Activated CD4-positive, alpha-beta T cell treated with anti-CD3 and anti-CD28 coated beads for 36 hours (primary cell): ENCODE results near the gene TMEM178B. TPM values are rescaled to one million over a fixed set of nuclear protein-coding genes. Genes with fewer than 3 reads are reported as not detected.
"Not testable (repeated sequence)": the region's sequence is repeated elsewhere in the genome, so short reads cannot be mapped to it uniquely, and the experiment has no call there.

Experiments used
- ATAC-seq: fragments of 200-7000 bp; cut with Tn5 transposase; one replicate; pipeline ENCODE4 v1.10.0; 2021; ENCODE audit warnings: mild to moderate bottlenecking, moderate library complexity
- CTCF ChIA-PET: fragments of 350-600 bp; sonication (Branson Sonifier 250); formaldehyde crosslinking; loops from one replicate; lab custom pipeline; 2021; ENCODE audit warnings: antibody characterized with exemption; lab: Charles Lee
- POLR2A ChIA-PET: fragments of 350-600 bp; sonication (Branson Sonifier 250); formaldehyde crosslinking; loops from one replicate; lab custom pipeline; 2021; ENCODE audit warnings: antibody characterized with exemption, inconsistent platforms; lab: Charles Lee
- DNase-seq: peaks from one replicate; pipeline ENCODE4 v3.0.0-alpha.2; 2020
- H3K27ac Mint-ChIP-seq: one replicate; pipeline ENCODE4 v1.8.0; 2021; ENCODE audit warnings: mixed read lengths
- H3K27me3 Mint-ChIP-seq: one replicate; pipeline ENCODE4 v1.8.0; 2021; ENCODE audit warnings: mixed read lengths
- H3K36me3 Mint-ChIP-seq: one replicate; pipeline ENCODE4 v1.8.0; 2021; ENCODE audit warnings: low read depth, mixed read lengths
- H3K4me1 Mint-ChIP-seq: one replicate; pipeline ENCODE4 v1.8.0; 2021; ENCODE audit warnings: mixed read lengths
- H3K4me3 Mint-ChIP-seq: one replicate; pipeline ENCODE4 v1.8.0; 2021; ENCODE audit warnings: mild to moderate bottlenecking, moderate library complexity, mixed read lengths
- H3K9me3 Mint-ChIP-seq: one replicate; pipeline ENCODE4 v1.8.0; 2021; ENCODE audit warnings: low read depth, mixed read lengths
- intact Hi-C, 2 experiments: fragments of 100-400 bp; cut with DNase I in 1 of 2; cut with micrococcal nuclease in 1 of 2; formaldehyde crosslinking; loops; one replicate each; pipeline versions ENCODE4 v1.14.2 to v1.15.1; 2022 to 2024; cut with DNase I, micrococcal nuclease
- total RNA-seq, 2 experiments: library from RNA; stranded (reverse); gene quantifications; one replicate each; pipeline ENCODE4 v1.2.3, GENCODE V29; 2021

Gene TMEM178B
- total RNA-seq, 2 experiments from 2014 or later = 0.23 TPM

DNA sequence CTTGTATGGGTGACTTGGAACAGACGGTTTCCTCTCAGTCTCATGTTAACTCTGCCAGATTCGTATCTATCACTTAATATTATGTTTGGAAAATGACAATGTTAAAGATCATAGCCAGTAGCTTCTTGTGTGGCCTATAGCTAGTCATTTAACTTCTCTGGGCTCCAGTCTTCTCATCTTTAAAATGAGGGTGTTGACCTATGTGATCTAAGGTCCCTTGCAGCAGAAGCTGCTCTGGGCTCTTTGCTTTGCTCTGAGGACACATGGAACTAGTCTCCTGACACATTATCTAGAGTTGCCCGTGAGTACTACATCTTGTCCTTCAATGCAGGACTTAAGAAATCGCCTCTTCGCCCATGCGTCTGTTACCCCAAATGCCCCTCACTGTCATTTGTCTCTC, 93.1 kb downstream of the TMEM178B start:
- intact Hi-C loops = no loop called here
- Mint-ChIP-seq H3K4me3 (no peak overlapping the region), H3K9me3 (no peaks in the 10 kb centered on the region), H3K27ac (no peak overlapping the region), H3K36me3 (no peaks in the 10 kb centered on the region), H3K27me3 (peaks cover 7% of the 10 kb centered on the region), H3K4me1 (no peaks in the 10 kb centered on the region)
- DNase-seq (no peak), ATAC-seq (no peak)
- POLR2A ChIA-PET = no interaction called here
- CTCF ChIA-PET = no interaction called here

DNA sequence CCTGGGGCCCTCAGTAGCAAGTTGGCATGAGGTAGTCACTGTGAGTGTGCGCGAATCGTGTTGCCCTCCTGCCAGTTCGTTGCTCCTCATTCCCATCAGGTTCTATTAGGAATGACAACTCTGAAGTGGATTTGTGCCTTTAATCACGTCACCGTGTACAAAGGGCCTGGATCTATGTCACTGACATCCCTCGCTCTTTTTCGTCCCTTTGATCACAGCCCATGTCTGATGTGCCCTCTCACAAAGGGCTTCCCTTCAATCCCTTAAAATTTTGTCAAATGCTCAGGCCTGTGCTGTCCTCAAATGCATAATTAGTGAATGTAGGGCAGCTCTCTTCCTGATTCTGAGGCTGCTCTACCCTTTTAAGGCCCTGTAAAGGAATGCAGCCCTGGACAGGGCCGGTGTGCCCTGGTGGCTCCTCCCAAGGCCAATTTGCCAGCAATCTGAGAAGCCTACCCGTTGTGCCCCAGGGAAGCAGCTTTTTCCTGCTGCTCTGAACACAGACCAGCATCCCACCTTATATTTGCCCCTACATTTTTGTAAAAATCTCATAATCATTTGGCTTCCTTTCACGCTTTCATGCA, 93.6 kb downstream of the TMEM178B start:
- intact Hi-C loops = no loop called here
- Mint-ChIP-seq H3K4me1 (no peaks in the 10 kb centered on the region), H3K9me3 (no peaks in the 10 kb centered on the region), H3K27ac (no peak overlapping the region), H3K4me3 (no peak overlapping the region), H3K36me3 (no peaks in the 10 kb centered on the region), H3K27me3 (peaks cover 11% of the 10 kb centered on the region)
- CTCF ChIA-PET = no interaction called here
- no peak for DNase-seq
- POLR2A ChIA-PET = no interaction called here
- ATAC-seq = no peak

DNA sequence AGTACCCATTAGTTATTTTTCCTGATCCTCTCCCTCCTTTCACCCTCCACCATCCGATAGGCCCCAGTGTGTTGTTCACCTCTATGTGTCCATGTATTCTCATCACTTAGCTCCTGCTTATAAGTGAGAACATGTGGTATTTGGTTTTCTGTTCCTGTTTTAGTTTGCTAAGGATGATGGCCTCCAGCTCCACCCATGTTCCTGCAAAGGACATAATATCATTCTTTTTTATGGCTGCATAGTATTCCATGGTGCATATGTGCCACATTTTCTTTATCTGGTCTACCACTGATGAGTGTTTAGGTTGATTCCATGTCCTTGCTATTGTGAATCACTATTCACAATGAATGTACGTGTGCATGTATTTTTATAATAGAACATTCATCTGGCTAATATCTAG, 95.3 kb downstream of the TMEM178B start:
- H3K4me3 Mint-ChIP-seq, H3K4me1 Mint-ChIP-seq, ATAC-seq, H3K36me3 Mint-ChIP-seq, CTCF ChIA-PET, POLR2A ChIA-PET, H3K9me3 Mint-ChIP-seq, intact Hi-C loops, DNase-seq, H3K27ac Mint-ChIP-seq: not testable (repeated sequence)
- peaks cover 11% of the 10 kb centered on the region for H3K27me3 Mint-ChIP-seq

DNA sequence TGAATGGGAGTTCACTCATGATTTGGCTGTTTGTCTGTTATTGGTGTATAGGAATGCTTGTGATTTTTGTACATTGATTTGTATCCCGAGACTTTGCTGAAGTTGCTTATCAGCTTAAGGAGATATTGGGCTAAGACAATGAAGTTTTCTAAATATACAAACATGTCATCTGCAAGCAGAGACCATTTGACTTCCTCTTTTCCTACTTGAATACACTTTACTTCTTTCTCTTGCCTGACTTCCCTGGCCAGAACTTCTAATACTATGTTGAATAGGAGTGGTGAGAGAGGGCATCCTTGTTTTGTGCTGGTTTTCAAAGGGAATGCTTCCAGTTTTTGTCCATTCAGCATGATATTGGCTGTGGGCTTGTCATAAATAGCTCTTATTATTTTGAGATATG, 101.9 kb downstream of the TMEM178B start:
- H3K36me3 Mint-ChIP-seq, H3K27ac Mint-ChIP-seq, H3K4me3 Mint-ChIP-seq, H3K4me1 Mint-ChIP-seq, ATAC-seq, CTCF ChIA-PET, DNase-seq, POLR2A ChIA-PET, intact Hi-C loops, H3K9me3 Mint-ChIP-seq: not testable (repeated sequence)
- peaks cover 20% of the 10 kb centered on the region for H3K27me3 Mint-ChIP-seq

- Mint-ChIP-seq H3K27ac (peak overlapping the region; percentile 5), H3K27me3 (peaks cover 19% of the 10 kb centered on the region)
- DNase-seq, H3K4me1 Mint-ChIP-seq, H3K36me3 Mint-ChIP-seq, ATAC-seq, H3K9me3 Mint-ChIP-seq, POLR2A ChIA-PET, H3K4me3 Mint-ChIP-seq, intact Hi-C loops: not testable (repeated sequence)
- CTCF ChIA-PET = interaction anchor here (0.6 kb wide), 1 partner anchor 16 kb away, joined by 3 read pairs; no protein-coding TSS in a partner anchor
These were observed 103.3 kb downstream of the TMEM178B start for GRCh38 chr7:141177120-141177519.

- H3K27me3 Mint-ChIP-seq = peaks cover 19% of the 10 kb centered on the region
- H3K4me1 Mint-ChIP-seq = peaks cover 4% of the 10 kb centered on the region
- ATAC-seq (no peak), DNase-seq (no peak)
- H3K9me3 Mint-ChIP-seq = peaks cover 2% of the 10 kb centered on the region
- ChIA-PET CTCF (no interaction called here), POLR2A (no interaction called here)
- intact Hi-C loops = no loop called here
- H3K4me3 Mint-ChIP-seq = no peak overlapping the region
- no peak overlapping the region for H3K27ac Mint-ChIP-seq
- H3K36me3 Mint-ChIP-seq = no peaks in the 10 kb centered on the region
These were observed 104.7 kb downstream of the TMEM178B start for GRCh38 chr7:141178486-141179135.

GRCh38 chr7:141181812-141182211, 107.9 kb downstream of the TMEM178B start:
- POLR2A ChIA-PET = interaction anchor here (0.5 kb wide), 1 partner anchor 376 kb away, joined by 6 read pairs; no protein-coding TSS in a partner anchor

GRCh38 chr7:141184532-141185190, 110.8 kb downstream of the TMEM178B start:
- Mint-ChIP-seq H3K27me3 (peaks cover 7% of the 10 kb centered on the region), H3K36me3 (no peaks in the 10 kb centered on the region), H3K27ac (no peak overlapping the region), H3K4me1 (no peaks in the 10 kb centered on the region), H3K4me3 (no peak overlapping the region), H3K9me3 (no peaks in the 10 kb centered on the region)
- ChIA-PET POLR2A (no interaction called here), CTCF (no interaction called here)
- no peak for DNase-seq
- ATAC-seq = no peak
- intact Hi-C loops = no loop called here

More at GRCh38 chr7:141181812-141182211, 107.9 kb downstream of the TMEM178B start:
- ATAC-seq (no peak), DNase-seq (no peak)
- Mint-ChIP-seq H3K27me3 (peaks cover 14% of the 10 kb centered on the region), H3K36me3 (no peaks in the 10 kb centered on the region), H3K9me3 (no peaks in the 10 kb centered on the region), H3K4me1 (peaks cover 2% of the 10 kb centered on the region), H3K4me3 (no peak overlapping the region), H3K27ac (no peak overlapping the region)
- CTCF ChIA-PET = interaction anchor here (0.5 kb wide), 1 partner anchor 425 kb away, joined by 3 read pairs; no protein-coding TSS in a partner anchor
- intact Hi-C loops = no loop called here

DNA sequence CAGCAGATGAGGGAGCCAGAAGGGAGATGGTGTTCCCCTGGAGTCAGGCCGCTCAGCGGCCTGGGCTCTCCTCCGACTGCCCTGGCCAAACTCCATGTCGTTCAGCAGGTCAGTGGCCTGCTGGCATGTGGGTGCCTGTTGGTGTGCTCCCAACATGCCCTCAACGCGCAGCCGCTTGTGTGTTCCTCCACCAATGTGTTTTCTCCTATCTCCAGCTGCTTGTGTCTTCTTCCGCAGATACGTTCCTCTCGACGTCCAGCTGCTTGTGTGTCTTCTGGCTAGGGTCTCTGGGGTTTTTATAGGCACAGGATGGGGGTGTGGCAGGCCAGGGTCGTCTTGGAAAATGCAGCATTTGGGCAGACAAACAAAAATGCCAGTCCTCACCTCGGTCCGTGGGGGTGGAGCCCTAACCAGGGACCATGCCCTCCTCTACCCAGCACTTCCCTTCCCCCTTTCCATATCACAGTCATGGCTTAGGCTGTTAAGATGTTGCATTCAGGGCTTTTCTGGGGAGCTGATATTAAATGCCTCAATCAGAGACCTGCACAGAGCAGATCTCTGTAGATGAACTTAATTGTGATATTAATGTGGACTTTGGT, 111.6 kb downstream of the TMEM178B start:
- H3K27ac Mint-ChIP-seq = no peak overlapping the region
- ChIA-PET POLR2A (no interaction called here), CTCF (no interaction called here)
- ATAC-seq = no peak
- no peak for DNase-seq
- H3K4me3 Mint-ChIP-seq = no peak overlapping the region
- H3K27me3 Mint-ChIP-seq = peaks cover 4% of the 10 kb centered on the region
- H3K36me3 Mint-ChIP-seq = no peaks in the 10 kb centered on the region
- intact Hi-C loops = no loop called here
- H3K4me1 Mint-ChIP-seq = no peaks in the 10 kb centered on the region
- no peaks in the 10 kb centered on the region for H3K9me3 Mint-ChIP-seq

DNA sequence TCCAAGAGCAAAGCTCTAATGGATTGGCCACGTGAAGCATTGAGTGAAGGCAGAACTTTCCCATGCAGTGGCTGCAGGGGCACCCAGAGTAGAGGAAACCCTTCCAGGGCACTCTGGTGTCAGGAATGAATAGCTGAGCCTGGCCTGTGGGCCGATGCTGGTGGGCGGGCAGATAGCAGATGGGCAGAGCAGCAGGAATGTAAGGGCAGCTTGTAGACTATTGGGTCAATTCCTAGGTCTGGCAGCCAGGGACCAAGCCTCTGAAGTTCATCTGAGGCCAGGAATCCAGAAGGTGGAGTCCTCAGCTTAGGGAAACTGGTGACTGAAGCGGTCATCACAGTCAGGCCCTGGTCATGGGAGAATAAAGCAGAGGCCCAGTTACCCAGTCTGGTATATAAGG, 115.4 kb downstream of the TMEM178B start:
- H3K4me3 Mint-ChIP-seq = no peak overlapping the region
- ATAC-seq = no peak

GRCh38 chr7:141190495-141190894, 116.6 kb downstream of the TMEM178B start:
- POLR2A ChIA-PET = no interaction called here
- no peak overlapping the region for H3K4me3 Mint-ChIP-seq
- H3K27me3 Mint-ChIP-seq = no peaks in the 10 kb centered on the region
- no peaks in the 10 kb centered on the region for H3K36me3 Mint-ChIP-seq
- CTCF ChIA-PET = interaction anchor here (0.8 kb wide), 1 partner anchor 20 kb away, joined by 6 read pairs; no protein-coding TSS in a partner anchor
- intact Hi-C loops = no loop called here
- no peaks in the 10 kb centered on the region for H3K9me3 Mint-ChIP-seq
- DNase-seq (no peak), ATAC-seq (no peak)
- no peaks in the 10 kb centered on the region for H3K4me1 Mint-ChIP-seq
- H3K27ac Mint-ChIP-seq = no peak overlapping the region

More for the DNA sequence above, 115.4 kb downstream of the TMEM178B start:
- no peak for DNase-seq
- no peaks in the 10 kb centered on the region for H3K36me3 Mint-ChIP-seq
- POLR2A ChIA-PET = no interaction called here
- no peaks in the 10 kb centered on the region for H3K4me1 Mint-ChIP-seq
- intact Hi-C loops = no loop called here
- H3K27me3 Mint-ChIP-seq = no peaks in the 10 kb centered on the region
- H3K9me3 Mint-ChIP-seq = no peaks in the 10 kb centered on the region
- no peak overlapping the region for H3K27ac Mint-ChIP-seq
- CTCF ChIA-PET = no interaction called here
